ENCODE data around the gene ARHGEF18. TPM values are rescaled to one million over a fixed set of nuclear protein-coding genes. Genes with fewer than 3 reads are reported as not detected.

Gene ARHGEF18
- total RNA-seq, 2 experiments from 2014 or later: 48.9 to 51.3 TPM

Other genes with a start within 250 kb of the ARHGEF18 start
- gene INSR, start 54.5 kb upstream of the ARHGEF18 start, total RNA-seq: under 1 TPM; 0.65 to 0.89 TPM
- 1 to 10 TPM; 1.0 to 1.3 TPM for gene PEX11G, start 140.1 kb downstream of the ARHGEF18 start, total RNA-seq
- gene ZNF358, start 167.2 kb downstream of the ARHGEF18 start, total RNA-seq: 10 to 100 TPM; 12.6 to 13.1 TPM
- gene MCOLN1, start 173.7 kb downstream of the ARHGEF18 start, total RNA-seq: 10 to 100 TPM; 17.5 to 18.2 TPM
- gene PNPLA6, start 186.8 kb downstream of the ARHGEF18 start, total RNA-seq: 100 to 1,000 TPM; 152 to 155 TPM
- under 1 TPM; 0.40 to 0.50 TPM for gene CAMSAP3, start 246.9 kb downstream of the ARHGEF18 start, total RNA-seq